Peyer's patch (tissue), 4 donors: Measurements from ENCODE around the gene ALB. TPM values are rescaled to one million over a fixed set of nuclear protein-coding genes. Genes with fewer than 3 reads are reported as not detected.

Experiments
- DNase-seq, 3 donors: peaks; one replicate each; pipeline ENCODE4 v3.0.0-alpha.2; 2017 to 2019
- H3K27ac ChIP-seq, 4 donors: fragments of 200-600 bp; sonication (generic); one replicate each; pipeline ENCODE4 v1.5.1; 2016 to 2019
- H3K27me3 ChIP-seq, 2 donors: fragments of 200-600 bp; sonication (generic); one replicate each; pipeline ENCODE4 v1.5.1; 2019
- H3K36me3 ChIP-seq, 3 donors: fragments of 200-600 bp; sonication (generic); one replicate each; pipeline ENCODE4 v1.5.1; 2016 to 2019
- H3K4me1 ChIP-seq, 4 donors: fragments of 200-600 bp; sonication (generic); one replicate each; pipeline ENCODE4 v1.5.1; 2016 to 2019
- H3K4me3 ChIP-seq, 4 donors: fragments of 200-600 bp; sonication (generic); 1 replicate in 3 of 4; 2 replicates in 1 of 4; pipeline ENCODE4 v1.5.1; 2016 to 2019; ENCODE audit warnings: mild to moderate bottlenecking in 1 of 4
- H3K9me3 ChIP-seq, 4 donors: fragments of 200-600 bp; sonication (generic); one replicate each; pipeline ENCODE4 v1.5.1; 2016 to 2019; ENCODE audit warnings: mild to moderate bottlenecking in 1 of 4
- POLR2A ChIP-seq, 2 donors: fragments of 450-650 bp; IDR thresholded peaks; one replicate each; pipeline ENCODE4 v1.5.1; 2017; ENCODE audit warnings: antibody characterized with exemption in 2 of 2, mild to moderate bottlenecking in 2 of 2, moderate library complexity in 2 of 2
- total RNA-seq, 4 donors: library from RNA; depleted of rRNA; stranded (reverse); fragments of >200 nt; gene quantifications; one replicate each; pipeline ENCODE4 v1.1.0, GENCODE V29; 2016
- TF ChIP-seq, protein P1 (sequence below), 6 experiments: fragments of 450-650 bp in 4 of 6; fragments of 200-600 bp in 2 of 6; sonication (generic) in 1 of 6; IDR thresholded peaks; one replicate each; pipeline ENCODE4 v1.5.1; 2017 to 2019; ENCODE audit warnings: antibody characterized with exemption in 6 of 6, mild to moderate bottlenecking in 3 of 6, moderate library complexity in 1 of 6

ALB gene
- total RNA-seq, 4 donors from 2014 or later, result 0.66 to 2.5 TPM; not detected in 2

GRCh38 chr4:73391774-73392173 is 12.3 kb upstream of the ALB start:
- Histone ChIP-seq H3K4me3 (no peak overlapping the region), H3K4me1 (no peaks in the 10 kb centered on the region), H3K27me3 (no peaks in the 10 kb centered on the region), H3K36me3 (no peaks in the 10 kb centered on the region), H3K27ac (no peak overlapping the region), H3K9me3 (no peaks in the 10 kb centered on the region)
- TF ChIP-seq, protein P1, sequence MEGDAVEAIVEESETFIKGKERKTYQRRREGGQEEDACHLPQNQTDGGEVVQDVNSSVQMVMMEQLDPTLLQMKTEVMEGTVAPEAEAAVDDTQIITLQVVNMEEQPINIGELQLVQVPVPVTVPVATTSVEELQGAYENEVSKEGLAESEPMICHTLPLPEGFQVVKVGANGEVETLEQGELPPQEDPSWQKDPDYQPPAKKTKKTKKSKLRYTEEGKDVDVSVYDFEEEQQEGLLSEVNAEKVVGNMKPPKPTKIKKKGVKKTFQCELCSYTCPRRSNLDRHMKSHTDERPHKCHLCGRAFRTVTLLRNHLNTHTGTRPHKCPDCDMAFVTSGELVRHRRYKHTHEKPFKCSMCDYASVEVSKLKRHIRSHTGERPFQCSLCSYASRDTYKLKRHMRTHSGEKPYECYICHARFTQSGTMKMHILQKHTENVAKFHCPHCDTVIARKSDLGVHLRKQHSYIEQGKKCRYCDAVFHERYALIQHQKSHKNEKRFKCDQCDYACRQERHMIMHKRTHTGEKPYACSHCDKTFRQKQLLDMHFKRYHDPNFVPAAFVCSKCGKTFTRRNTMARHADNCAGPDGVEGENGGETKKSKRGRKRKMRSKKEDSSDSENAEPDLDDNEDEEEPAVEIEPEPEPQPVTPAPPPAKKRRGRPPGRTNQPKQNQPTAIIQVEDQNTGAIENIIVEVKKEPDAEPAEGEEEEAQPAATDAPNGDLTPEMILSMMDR (IDR thresholded peaks at IDR 0.05), result no peak
- no peak for TF ChIP-seq POLR2A (IDR thresholded peaks at IDR 0.05)
- no peak for DNase-seq

DNA sequence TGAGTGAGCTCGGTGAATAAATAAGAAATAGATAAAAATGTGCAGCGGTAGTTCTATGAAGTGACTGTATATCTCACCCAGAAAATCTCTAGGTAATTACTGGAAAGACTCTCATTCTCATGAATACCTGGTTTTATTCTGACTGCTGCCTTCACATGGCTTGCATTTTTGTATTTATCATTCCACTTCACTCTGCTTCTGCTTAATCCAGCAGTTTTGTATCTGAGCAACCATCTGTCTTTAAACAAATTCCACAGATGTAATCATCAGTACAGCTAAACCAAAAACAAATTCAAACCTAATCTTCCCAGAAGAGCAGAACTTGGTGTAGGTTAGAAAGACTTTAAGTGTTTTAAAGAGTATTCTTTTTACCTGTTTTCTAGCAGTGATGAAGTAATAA is 11.2 kb upstream of the ALB start:
- no peak for DNase-seq
- H3K4me3 ChIP-seq, result no peak overlapping the region
- H3K9me3 ChIP-seq, result no peaks in the 10 kb centered on the region
- no peaks in the 10 kb centered on the region for H3K36me3 ChIP-seq
- TF ChIP-seq, protein P1 (IDR thresholded peaks at IDR 0.05), result no peak
- no peak for TF ChIP-seq POLR2A (IDR thresholded peaks at IDR 0.05)
- H3K4me1 ChIP-seq, result no peaks in the 10 kb centered on the region
- no peak overlapping the region for H3K27ac ChIP-seq
- H3K27me3 ChIP-seq, result no peaks in the 10 kb centered on the region

- H3K4me3 ChIP-seq, result no peak overlapping the region
- no peaks in the 10 kb centered on the region for H3K27me3 ChIP-seq
- DNase-seq, result no peak
- H3K4me1 ChIP-seq, result no peaks in the 10 kb centered on the region
- no peak overlapping the region for H3K27ac ChIP-seq
- H3K9me3 ChIP-seq, result no peaks in the 10 kb centered on the region
- no peaks in the 10 kb centered on the region for H3K36me3 ChIP-seq
- TF ChIP-seq POLR2A (IDR thresholded peaks at IDR 0.05), result no peak
- TF ChIP-seq, protein P1 (IDR thresholded peaks at IDR 0.05), result no peak
Measured at GRCh38 chr4:73396304-73396703, 7.8 kb upstream of the ALB start.

DNA sequence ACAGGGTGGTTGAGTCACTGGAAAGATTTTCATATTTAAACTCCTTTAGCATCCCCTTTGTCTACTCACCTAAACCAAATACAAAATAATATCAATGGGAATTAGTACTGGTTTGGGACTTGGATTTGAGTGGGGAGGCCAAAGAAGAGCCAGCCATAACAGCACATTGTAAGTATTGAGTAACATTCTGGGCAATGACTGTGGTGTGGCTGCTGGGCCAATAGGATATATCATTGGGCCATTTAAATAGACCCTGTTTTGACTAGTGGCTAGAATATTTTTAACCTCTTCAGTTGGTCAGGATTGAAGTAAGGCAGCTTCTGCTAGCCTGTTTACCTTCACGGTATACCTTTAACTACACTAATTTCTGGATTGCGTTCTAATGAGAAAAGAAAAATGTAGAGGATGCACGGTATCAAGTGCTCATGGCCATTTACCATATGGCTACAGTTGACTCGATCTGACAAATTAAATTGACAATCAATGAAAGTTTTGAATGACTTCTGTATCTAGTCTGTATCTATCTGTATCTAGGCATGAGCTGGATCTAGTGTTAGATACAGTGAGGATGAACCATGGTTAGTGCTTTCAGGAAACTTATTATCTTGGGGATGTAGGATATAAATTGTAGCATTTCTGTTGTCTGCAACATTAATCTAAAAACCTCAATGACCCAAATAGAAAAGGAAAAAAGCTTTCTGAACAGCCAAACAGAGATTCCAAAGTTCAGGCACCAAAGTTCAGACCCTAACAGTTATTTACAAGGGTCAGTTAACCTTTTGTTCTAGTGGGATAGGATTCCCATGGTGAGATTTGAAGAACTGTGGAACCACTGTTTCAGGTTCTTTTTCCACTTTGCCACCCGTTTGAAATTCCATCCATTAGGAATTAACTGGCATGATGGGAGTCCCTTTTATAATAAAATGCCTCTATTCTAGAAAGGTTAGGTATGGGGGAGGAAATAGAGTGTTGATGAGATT is 6.8 kb upstream of the ALB start:
- H3K4me3 ChIP-seq, result no peak overlapping the region
- H3K27me3 ChIP-seq, result no peaks in the 10 kb centered on the region
- H3K27ac ChIP-seq, result no peak overlapping the region
- H3K9me3 ChIP-seq, result no peaks in the 10 kb centered on the region
- no peaks in the 10 kb centered on the region for H3K36me3 ChIP-seq
- TF ChIP-seq, protein P1 (IDR thresholded peaks at IDR 0.05), result no peak
- TF ChIP-seq POLR2A (IDR thresholded peaks at IDR 0.05), result no peak
- DNase-seq, result no peak
- no peaks in the 10 kb centered on the region for H3K4me1 ChIP-seq

- H3K9me3 ChIP-seq, result no peaks in the 10 kb centered on the region
- no peaks in the 10 kb centered on the region for H3K4me1 ChIP-seq
- no peak for DNase-seq
- H3K36me3 ChIP-seq, result no peaks in the 10 kb centered on the region
- H3K4me3 ChIP-seq, result no peak overlapping the region
- no peaks in the 10 kb centered on the region for H3K27me3 ChIP-seq
- no peak for TF ChIP-seq POLR2A (IDR thresholded peaks at IDR 0.05)
- TF ChIP-seq, protein P1 (IDR thresholded peaks at IDR 0.05), result no peak
- H3K27ac ChIP-seq, result no peak overlapping the region
Measured at GRCh38 chr4:73401412-73401811, 2.7 kb upstream of the ALB start.
